Dermis blood vessel endothelial cell (primary cell): ENCODE measurements around the gene BEST1. TPM values are rescaled to one million over a fixed set of nuclear protein-coding genes. Genes with fewer than 3 reads are reported as not detected.
"Not testable (repeated sequence)": the region's sequence is repeated elsewhere in the genome, so short reads cannot be mapped to it uniquely, and the experiment has no call there.

Experiments used
- DNase-seq: peaks from one replicate; pipeline ENCODE4 v3.0.0; 2010
- total RNA-seq: library from RNA; depleted of rRNA; stranded (reverse); fragments of >200 nt; gene quantifications from 2 replicates; pipeline ENCODE4 v1.2.3, GENCODE V29; 2014

BEST1 gene
- total RNA-seq, 1 donor from 2014 or later = not detected

- not testable (repeated sequence) for DNase-seq
Observed at GRCh38 chr11:61964666-61965271, 14.6 kb downstream of the BEST1 start.

GRCh38 chr11:61966734-61967115 is 16.6 kb downstream of the BEST1 start:
- no peak for DNase-seq

GRCh38 chr11:61967116-61967923 is 17.2 kb downstream of the BEST1 start, which contains the start of gene FTH1:
TSS of gene FTH1 (minus strand) at chr11:61967634. CDS start at chr11:61967425, 209 bp downstream.
- peak; percentile 94 for DNase-seq

GRCh38 chr11:61967924-61968757 is 18.0 kb downstream of the BEST1 start:
- DNase-seq = peak; percentile 47

GRCh38 chr11:61968758-61969390 is 18.7 kb downstream of the BEST1 start:
- no peak for DNase-seq

GRCh38 chr11:61969391-61969758 is 19.2 kb downstream of the BEST1 start:
- DNase-seq = no peak

GRCh38 chr11:61969838-61970662 is 19.9 kb downstream of the BEST1 start:
- peak; percentile 80 for DNase-seq

GRCh38 chr11:61971248-61972111 is 21.3 kb downstream of the BEST1 start:
- peak; percentile 98 for DNase-seq

- no peak for DNase-seq
Observed at GRCh38 chr11:61972112-61972671, 22.0 kb downstream of the BEST1 start.

GRCh38 chr11:61972672-61973475 is 22.7 kb downstream of the BEST1 start:
- peak; percentile 57 for DNase-seq

- no peak for DNase-seq
Observed at GRCh38 chr11:61973476-61974162, 23.5 kb downstream of the BEST1 start.

GRCh38 chr11:61974766-61975631 is 24.8 kb downstream of the BEST1 start:
- peak; percentile 71 for DNase-seq

GRCh38 chr11:61975638-61976419 is 25.7 kb downstream of the BEST1 start:
- DNase-seq = peak; percentile 62

GRCh38 chr11:61976420-61976800 is 26.3 kb downstream of the BEST1 start:
- DNase-seq = no peak

GRCh38 chr11:61976813-61977475 is 26.8 kb downstream of the BEST1 start:
- DNase-seq = no peak
